GM18505 (cell line): Measurements from ENCODE around the gene TUBAL3.
"Not testable (repeated sequence)": the region's sequence is repeated elsewhere in the genome, so short reads cannot be mapped to it uniquely, and the experiment has no call there.

Source experiments
- ATAC-seq: cut with Tn5 transposase; IDR thresholded peaks from one replicate; pipeline ENCODE4 v1.9.1; 2021; ENCODE audit not compliant: unreplicated experiment
- POLR2A ChIP-seq: IDR thresholded peaks from 4 replicates; pipeline ENCODE4 v1.6.1; 2011; ENCODE audit warnings: borderline replicate concordance; ENCODE audit not compliant: insufficient read depth, insufficient read length; ENCODE audit errors: extremely low read depth

Gene TUBAL3

GRCh38 chr10:5411941-5412276 lies 7.3 kb upstream of the TUBAL3 start:
- peak; percentile 12 for ATAC-seq
- no peak for TF ChIP-seq POLR2A

- not testable (repeated sequence) for ATAC-seq
Measured at GRCh38 chr10:5410787-5411186, 6.2 kb upstream of the TUBAL3 start.

- TF ChIP-seq POLR2A, result no peak
- no peak for ATAC-seq
Measured at GRCh38 chr10:5406918-5407317, 2.3 kb upstream of the TUBAL3 start.

- ATAC-seq, result no peak
Measured at GRCh38 chr10:5402798-5403197, 1.8 kb downstream of the TUBAL3 start.

GRCh38 chr10:5400468-5401240 lies 4.0 kb downstream of the TUBAL3 start:
- no peak for ATAC-seq
- TF ChIP-seq POLR2A, result no peak

More at GRCh38 chr10:5402798-5403197, 1.8 kb downstream of the TUBAL3 start:
- no peak for TF ChIP-seq POLR2A

GRCh38 chr10:5399332-5399731 lies 5.3 kb downstream of the TUBAL3 start:
- TF ChIP-seq POLR2A, result no peak
- ATAC-seq, result no peak

- ATAC-seq, result no peak
- no peak for TF ChIP-seq POLR2A
Measured at GRCh38 chr10:5396556-5397300, 7.9 kb downstream of the TUBAL3 start.

- TF ChIP-seq POLR2A, result no peak
- ATAC-seq, result no peak
Measured at GRCh38 chr10:5395168-5395567, 9.5 kb downstream of the TUBAL3 start.

GRCh38 chr10:5393529-5393928 lies 11.1 kb downstream of the TUBAL3 start:
- no peak for TF ChIP-seq POLR2A
- ATAC-seq, result no peak

GRCh38 chr10:5391790-5392189 lies 12.8 kb downstream of the TUBAL3 start:
- TF ChIP-seq POLR2A, result no peak

GRCh38 chr10:5390607-5391205 lies 13.9 kb downstream of the TUBAL3 start:
- ATAC-seq, result no peak
- no peak for TF ChIP-seq POLR2A

More at GRCh38 chr10:5391790-5392189, 12.8 kb downstream of the TUBAL3 start:
- ATAC-seq, result no peak

GRCh38 chr10:5387169-5387568 lies 17.5 kb downstream of the TUBAL3 start:
- ATAC-seq, result no peak
- TF ChIP-seq POLR2A, result no peak

- TF ChIP-seq POLR2A, result no peak
- no peak for ATAC-seq
Measured at GRCh38 chr10:5385224-5385623, 19.4 kb downstream of the TUBAL3 start.

- ATAC-seq, result no peak
Measured at GRCh38 chr10:5381187-5381586, 23.4 kb downstream of the TUBAL3 start.

GRCh38 chr10:5380395-5380794 lies 24.2 kb downstream of the TUBAL3 start:
- not testable (repeated sequence) for ATAC-seq

More at GRCh38 chr10:5381187-5381586, 23.4 kb downstream of the TUBAL3 start:
- TF ChIP-seq POLR2A, result no peak

GRCh38 chr10:5379202-5379601 lies 25.4 kb downstream of the TUBAL3 start:
- ATAC-seq, result not testable (repeated sequence)
